GM18505 (cell line): ENCODE measurements around the gene CNN3.

Source experiments
- ATAC-seq: cut with Tn5 transposase; IDR thresholded peaks from one replicate; pipeline ENCODE4 v1.9.1; 2021; ENCODE audit not compliant: unreplicated experiment
- POLR2A ChIP-seq: IDR thresholded peaks from 4 replicates; pipeline ENCODE4 v1.6.1; 2011; ENCODE audit warnings: borderline replicate concordance; ENCODE audit not compliant: insufficient read depth, insufficient read length; ENCODE audit errors: extremely low read depth

Gene CNN3

DNA sequence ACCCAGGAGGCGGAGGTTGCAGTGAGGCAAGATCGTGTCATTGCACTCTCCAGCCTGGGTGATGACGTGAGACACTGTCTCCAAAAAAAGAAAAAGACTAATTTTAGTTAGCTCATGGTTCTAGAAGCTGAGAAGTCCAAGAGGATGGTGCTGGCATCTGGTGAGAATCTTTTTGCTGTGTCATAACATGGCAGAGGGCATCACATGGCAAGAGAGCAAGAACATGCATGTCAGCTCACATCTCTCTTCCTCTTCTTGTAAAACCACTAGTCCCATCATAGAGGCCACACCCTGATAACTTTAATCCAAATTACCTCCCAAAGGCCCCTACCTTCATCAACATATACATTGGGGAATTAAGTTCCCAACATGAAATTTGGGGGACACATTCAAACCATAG is 13.8 kb upstream of the CNN3 start:
- no peak for ATAC-seq
- TF ChIP-seq POLR2A: no peak

DNA sequence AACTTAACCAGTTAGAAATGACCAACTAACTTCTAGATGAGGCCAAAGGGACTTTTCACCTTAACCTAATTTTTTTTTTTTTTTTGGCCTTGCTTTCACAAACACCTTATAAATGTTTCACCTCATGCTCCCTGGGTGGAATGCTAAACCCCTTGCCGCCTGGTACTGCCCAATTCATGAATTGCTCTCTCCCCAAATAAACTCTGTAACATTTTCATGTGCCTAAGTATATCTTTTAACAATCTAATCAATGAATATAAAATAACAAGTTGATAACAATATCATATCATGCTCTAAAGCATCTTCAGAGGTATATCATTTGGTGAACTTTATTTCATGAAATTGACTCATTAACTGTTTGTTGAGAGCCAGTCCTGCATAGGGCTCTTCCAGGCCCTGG is 10.9 kb upstream of the CNN3 start:
- ATAC-seq: no peak
- no peak for TF ChIP-seq POLR2A

DNA sequence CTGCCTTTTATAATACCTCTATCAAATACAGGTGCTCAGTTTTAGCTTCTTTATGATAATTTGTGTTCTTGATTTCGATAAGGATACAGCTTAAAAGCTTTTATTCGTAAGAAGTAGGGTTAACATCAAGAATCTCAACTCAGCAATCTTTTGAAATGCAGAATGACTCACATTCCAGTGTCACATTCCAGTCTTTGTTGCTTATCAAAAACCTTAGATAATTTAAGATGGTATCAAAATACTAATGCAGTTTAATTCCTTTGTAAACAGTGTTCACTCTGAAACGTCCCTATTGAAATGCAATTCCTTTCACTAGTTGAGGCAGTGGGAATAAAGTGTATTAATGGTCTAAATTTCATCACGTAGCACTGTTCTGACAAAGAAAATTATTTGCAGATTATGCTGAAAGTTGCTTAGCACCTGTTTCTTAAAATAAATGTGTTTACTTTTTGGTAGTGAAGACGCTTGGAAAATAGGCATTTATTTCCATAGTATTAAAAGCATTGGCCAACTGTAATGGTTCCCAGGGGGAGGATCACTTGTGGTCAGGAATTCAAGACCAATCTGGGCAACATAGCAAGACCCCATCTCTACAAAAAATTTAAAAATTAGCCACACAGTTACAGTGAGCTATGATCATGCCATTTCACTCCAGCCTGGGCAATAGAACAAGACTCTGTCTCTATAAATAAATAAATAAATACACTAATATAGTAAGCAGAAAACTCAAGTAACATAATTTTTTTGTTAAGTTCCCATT is 10.1 kb upstream of the CNN3 start:
- no peak for TF ChIP-seq POLR2A
- no peak for ATAC-seq

DNA sequence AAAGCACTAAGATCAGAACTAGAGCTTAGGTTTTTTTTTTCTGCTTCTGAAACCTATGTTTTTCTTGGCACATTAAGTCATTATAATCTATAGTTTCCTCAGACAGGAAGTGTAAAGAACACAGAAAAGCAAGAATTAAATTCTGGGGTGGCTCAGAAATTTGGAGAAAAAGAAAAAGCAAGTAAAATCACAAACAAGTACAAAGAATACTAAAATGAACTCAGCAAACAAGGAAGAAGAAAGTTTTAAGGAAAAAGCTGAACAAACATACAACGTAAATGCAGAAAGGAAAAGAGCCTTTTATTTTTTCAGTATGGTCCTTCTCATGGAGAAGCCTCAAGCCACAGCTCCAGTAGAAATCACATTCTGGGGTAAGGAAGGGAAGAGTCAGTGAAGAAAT is 8.6 kb upstream of the CNN3 start:
- TF ChIP-seq POLR2A: no peak
- ATAC-seq: no peak

DNA sequence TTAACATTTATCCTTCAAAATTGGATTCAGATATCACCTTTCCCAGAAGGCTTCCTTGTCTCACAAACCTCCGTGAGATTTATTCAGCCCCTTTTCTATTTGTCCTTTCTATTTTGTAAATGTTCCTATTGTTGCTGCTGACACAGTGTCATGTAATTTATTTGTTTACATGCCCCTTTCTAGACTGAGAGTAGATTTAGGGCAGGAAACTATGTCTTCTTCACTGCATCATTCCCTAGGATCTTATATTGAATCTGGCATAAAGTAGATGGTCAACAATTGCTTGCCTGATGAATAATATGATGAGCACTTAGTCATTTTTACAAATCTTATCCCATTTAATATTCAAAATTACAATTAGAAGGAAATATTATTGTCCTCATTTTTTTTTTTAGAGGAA is 8.1 kb upstream of the CNN3 start:
- no peak for TF ChIP-seq POLR2A
- ATAC-seq: no peak

DNA sequence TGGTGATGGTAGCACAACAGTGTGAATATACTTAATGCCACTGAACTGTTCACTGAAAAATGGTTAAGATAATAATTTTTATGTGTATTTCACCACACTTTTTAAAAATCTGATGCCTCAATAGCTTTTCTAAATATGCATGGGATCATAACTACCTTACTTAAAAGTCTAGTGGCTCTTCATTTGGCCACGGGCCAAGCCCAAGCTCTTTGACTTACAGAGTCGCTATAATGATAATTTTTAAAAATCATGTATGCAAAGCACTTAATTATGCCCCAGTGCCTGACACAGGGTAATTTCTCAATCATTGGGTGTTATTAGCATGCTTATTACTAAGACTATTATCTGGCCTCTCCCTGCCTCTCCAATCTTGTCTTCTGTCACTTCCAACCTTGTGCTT is 7.6 kb upstream of the CNN3 start:
- TF ChIP-seq POLR2A: no peak
- ATAC-seq: no peak

GRCh38 chr1:94931254-94931841 is 4.4 kb upstream of the CNN3 start:
- ATAC-seq: no peak
- no peak for TF ChIP-seq POLR2A

DNA sequence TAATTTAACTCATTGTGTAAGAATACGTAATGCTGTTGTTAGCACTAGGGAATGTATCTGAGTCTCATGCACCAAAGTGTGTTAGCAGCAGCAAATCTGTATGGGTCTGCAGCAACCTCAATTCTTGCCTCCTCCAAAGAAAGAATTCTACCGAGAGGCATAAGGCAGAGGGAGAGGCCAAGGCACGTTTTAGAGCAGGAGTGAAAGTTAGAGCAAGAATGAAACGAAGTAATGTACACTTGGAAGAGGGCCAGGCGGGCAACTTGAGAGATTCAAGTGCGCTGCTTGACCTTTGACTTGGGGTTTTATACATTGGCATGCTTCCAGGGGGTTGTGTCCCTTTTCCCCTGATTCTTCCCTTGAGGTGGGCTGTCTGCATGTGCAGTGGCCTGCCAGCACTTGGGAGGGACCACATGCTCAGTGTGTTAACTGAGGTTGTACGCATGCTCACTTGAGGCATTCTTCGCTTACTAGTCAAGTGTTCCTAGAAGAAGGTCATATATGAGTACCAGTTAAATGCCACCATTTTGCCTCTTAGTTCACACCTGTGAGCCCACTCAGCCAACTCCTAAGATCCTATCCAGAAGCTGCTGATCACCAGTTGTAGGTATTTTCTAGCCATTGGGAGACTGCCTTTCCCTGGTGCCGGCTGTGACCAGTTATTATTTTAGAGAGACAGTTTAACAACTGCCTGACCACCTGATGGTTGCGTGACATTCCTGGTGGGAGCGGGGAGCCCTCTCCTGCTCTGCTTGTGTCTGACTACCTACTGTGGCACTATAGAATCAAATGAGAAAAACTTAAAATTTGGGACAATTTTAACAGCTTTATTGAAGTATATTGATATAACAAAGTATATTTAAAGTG is 2.7 kb upstream of the CNN3 start:
- ATAC-seq: no peak
- no peak for TF ChIP-seq POLR2A

GRCh38 chr1:94928293-94928939 is 1.5 kb upstream of the CNN3 start:
- no peak for TF ChIP-seq POLR2A
- ATAC-seq: no peak

GRCh38 chr1:94927405-94928175 is 680 bp upstream of the CNN3 start:
- peak; percentile 14 for ATAC-seq
- no peak for TF ChIP-seq POLR2A

- no peak for TF ChIP-seq POLR2A
- peak; percentile 34 for ATAC-seq
Measured at GRCh38 chr1:94926126-94926914, 590 bp downstream of the CNN3 start.

GRCh38 chr1:94925561-94926125 is 1.3 kb downstream of the CNN3 start:
- ATAC-seq: no peak
- TF ChIP-seq POLR2A: no peak
